ENCODE data around the gene MYH9.

The MYH9 gene

GRCh38 chr22:36319595-36320497, 67.9 kb downstream of the MYH9 start:
- Mint-ChIP-seq H3K4me3 (no peak overlapping the region), H3K4me1 (no peaks in the 10 kb centered on the region), H3K27ac (peak overlapping the region; percentile 91), H3K9me3 (no peaks in the 10 kb centered on the region), H3K36me3 (peaks cover 100% of the 10 kb centered on the region)
- ATAC-seq = no peak
- no peak for DNase-seq (ENCODE audit: low spot score in 2 of 2)

GRCh38 chr22:36318442-36318841, 69.3 kb downstream of the MYH9 start:
- Mint-ChIP-seq H3K27ac (peak overlapping the region; percentile 91), H3K4me1 (peaks cover 5% of the 10 kb centered on the region), H3K4me3 (no peak overlapping the region), H3K36me3 (peaks cover 100% of the 10 kb centered on the region), H3K9me3 (no peaks in the 10 kb centered on the region)
- DNase-seq (ENCODE audit: low spot score in 2 of 2) = no peak
- ATAC-seq = no peak

GRCh38 chr22:36317658-36318271, 70.0 kb downstream of the MYH9 start:
- H3K4me3 Mint-ChIP-seq = no peak overlapping the region
- DNase-seq (ENCODE audit: low spot score in 2 of 2) (no peak), ATAC-seq (no peak)
- H3K27ac Mint-ChIP-seq = peak overlapping the region; percentile 91
- no peaks in the 10 kb centered on the region for H3K9me3 Mint-ChIP-seq
- H3K4me1 Mint-ChIP-seq = peaks cover 5% of the 10 kb centered on the region
- peaks cover 100% of the 10 kb centered on the region for H3K36me3 Mint-ChIP-seq

- DNase-seq (ENCODE audit: low spot score in 2 of 2) = no peak
- ATAC-seq = no peak
- peak overlapping the region; percentile 43 for H3K27ac Mint-ChIP-seq
- peaks cover 100% of the 10 kb centered on the region for H3K36me3 Mint-ChIP-seq
- peaks cover 12% of the 10 kb centered on the region for H3K4me1 Mint-ChIP-seq
- no peaks in the 10 kb centered on the region for H3K9me3 Mint-ChIP-seq
- H3K4me3 Mint-ChIP-seq = no peak overlapping the region
These were observed 71.3 kb downstream of the MYH9 start for GRCh38 chr22:36316419-36316818.

- Mint-ChIP-seq H3K4me3 (no peak overlapping the region), H3K27ac (peak overlapping the region; percentile 75), H3K36me3 (peaks cover 100% of the 10 kb centered on the region), H3K4me1 (peaks cover 12% of the 10 kb centered on the region), H3K9me3 (no peaks in the 10 kb centered on the region)
- no peak for DNase-seq (ENCODE audit: low spot score in 2 of 2)
- no peak for ATAC-seq
These were observed 72.4 kb downstream of the MYH9 start for GRCh38 chr22:36315325-36315724.

- Mint-ChIP-seq H3K4me1 (peaks cover 22% of the 10 kb centered on the region), H3K27ac (peak overlapping the region; percentile 74), H3K9me3 (no peaks in the 10 kb centered on the region), H3K4me3 (no peak overlapping the region), H3K36me3 (peaks cover 100% of the 10 kb centered on the region)
- ATAC-seq = peak; percentile 76
- no peak for DNase-seq (ENCODE audit: low spot score in 2 of 2)
These were observed 76.2 kb downstream of the MYH9 start for GRCh38 chr22:36311386-36312085.

GRCh38 chr22:36308880-36309279, 78.9 kb downstream of the MYH9 start:
- Mint-ChIP-seq H3K27ac (peak overlapping the region; percentile 87), H3K36me3 (peaks cover 100% of the 10 kb centered on the region), H3K4me3 (no peak overlapping the region), H3K4me1 (peaks cover 20% of the 10 kb centered on the region), H3K9me3 (no peaks in the 10 kb centered on the region)
- no peak for DNase-seq (ENCODE audit: low spot score in 2 of 2)
- no peak for ATAC-seq

- H3K36me3 Mint-ChIP-seq = peaks cover 100% of the 10 kb centered on the region
- DNase-seq (ENCODE audit: low spot score in 2 of 2) = no peak
- H3K9me3 Mint-ChIP-seq = no peaks in the 10 kb centered on the region
These were observed 81.5 kb downstream of the MYH9 start for GRCh38 chr22:36306227-36306626.

GRCh38 chr22:36305813-36306212, 82.0 kb downstream of the MYH9 start:
- peaks cover 12% of the 10 kb centered on the region for H3K4me1 Mint-ChIP-seq
- DNase-seq (ENCODE audit: low spot score in 2 of 2) (no peak), ATAC-seq (no peak)
- no peaks in the 10 kb centered on the region for H3K9me3 Mint-ChIP-seq
- peaks cover 100% of the 10 kb centered on the region for H3K36me3 Mint-ChIP-seq
- no peak overlapping the region for H3K4me3 Mint-ChIP-seq
- peak overlapping the region; percentile 82 for H3K27ac Mint-ChIP-seq

More at GRCh38 chr22:36306227-36306626, 81.5 kb downstream of the MYH9 start:
- peak overlapping the region; percentile 58 for H3K27ac Mint-ChIP-seq
- peaks cover 10% of the 10 kb centered on the region for H3K4me1 Mint-ChIP-seq
- no peak for ATAC-seq
- H3K4me3 Mint-ChIP-seq = no peak overlapping the region

- Mint-ChIP-seq H3K36me3 (peaks cover 100% of the 10 kb centered on the region), H3K9me3 (no peaks in the 10 kb centered on the region), H3K4me1 (peaks cover 15% of the 10 kb centered on the region), H3K27ac (peak overlapping the region; percentile 82), H3K4me3 (no peak overlapping the region)
- ATAC-seq (no peak), DNase-seq (ENCODE audit: low spot score in 2 of 2) (no peak)
These were observed 83.3 kb downstream of the MYH9 start for GRCh38 chr22:36304429-36304828.

- peaks cover 100% of the 10 kb centered on the region for H3K36me3 Mint-ChIP-seq
- H3K9me3 Mint-ChIP-seq = no peaks in the 10 kb centered on the region
- no peak for DNase-seq (ENCODE audit: low spot score in 2 of 2)
- H3K27ac Mint-ChIP-seq = peak overlapping the region; percentile 82
- peaks cover 11% of the 10 kb centered on the region for H3K4me1 Mint-ChIP-seq
- H3K4me3 Mint-ChIP-seq = no peak overlapping the region
- no peak for ATAC-seq
These were observed 83.9 kb downstream of the MYH9 start for GRCh38 chr22:36303874-36304273.

- DNase-seq (ENCODE audit: low spot score in 2 of 2) = no peak
- Mint-ChIP-seq H3K4me1 (peaks cover 5% of the 10 kb centered on the region), H3K27ac (peak overlapping the region; percentile 82), H3K4me3 (no peak overlapping the region), H3K36me3 (peaks cover 100% of the 10 kb centered on the region), H3K9me3 (no peaks in the 10 kb centered on the region)
- ATAC-seq = no peak
These were observed 84.7 kb downstream of the MYH9 start for GRCh38 chr22:36303115-36303467.

GRCh38 chr22:36302439-36303114, 85.2 kb downstream of the MYH9 start:
- Mint-ChIP-seq H3K36me3 (peaks cover 100% of the 10 kb centered on the region), H3K27ac (peak overlapping the region; percentile 82), H3K4me1 (peaks cover 5% of the 10 kb centered on the region), H3K9me3 (no peaks in the 10 kb centered on the region), H3K4me3 (no peak overlapping the region)
- DNase-seq (ENCODE audit: low spot score in 2 of 2) (no peak), ATAC-seq (no peak)

GRCh38 chr22:36301851-36302250, 85.9 kb downstream of the MYH9 start:
- no peaks in the 10 kb centered on the region for H3K9me3 Mint-ChIP-seq
- peak overlapping the region; percentile 85 for H3K27ac Mint-ChIP-seq
- ATAC-seq (no peak), DNase-seq (ENCODE audit: low spot score in 2 of 2) (no peak)
- peaks cover 100% of the 10 kb centered on the region for H3K36me3 Mint-ChIP-seq
- no peak overlapping the region for H3K4me3 Mint-ChIP-seq
- peaks cover 11% of the 10 kb centered on the region for H3K4me1 Mint-ChIP-seq

GRCh38 chr22:36301384-36301828, 86.4 kb downstream of the MYH9 start:
- peak; percentile 75 to 89 for DNase-seq (ENCODE audit: low spot score in 2 of 2)
- Mint-ChIP-seq H3K9me3 (no peaks in the 10 kb centered on the region), H3K36me3 (peaks cover 100% of the 10 kb centered on the region), H3K4me3 (no peak overlapping the region), H3K4me1 (peaks cover 11% of the 10 kb centered on the region), H3K27ac (peak overlapping the region; percentile 85)
- peak; percentile 86 for ATAC-seq

Measured in stimulated activated effector memory CD8-positive, alpha-beta T cell treated with anti-CD3 and anti-CD28 coated beads, Interleukin-12 subunit alpha, Interleukin-12 subunit beta, amount 100 ng/mL, for 72 hours (primary cell).